Measurements from ENCODE around the gene DNAJB9.

GRCh38 chr7:108541478-108541877 is 28.2 kb upstream of the DNAJB9 start:
- TF ChIP-seq CTCF (IDR thresholded peaks at IDR 0.05; ENCODE audit: insufficient read depth, low read length, poor library complexity, severe bottlenecking) = no peak
- no peak for TF ChIP-seq EZH2phosphoT487 (conservative IDR thresholded peaks at IDR 0.05; ENCODE audit: low read length)

All from SU-DHL-6 (cell line).